Suppressor macrophage treated with lipopolysaccharide for 4 hours (primary cell): ENCODE data around the gene HOGA1.
"Not testable (repeated sequence)": the region's sequence is repeated elsewhere in the genome, so short reads cannot be mapped to it uniquely, and the experiment has no call there.

ENCODE experiments used
- DNase-seq: peaks from one replicate; pipeline ENCODE4 v3.0.0-alpha.2; 2020

The HOGA1 gene

DNA sequence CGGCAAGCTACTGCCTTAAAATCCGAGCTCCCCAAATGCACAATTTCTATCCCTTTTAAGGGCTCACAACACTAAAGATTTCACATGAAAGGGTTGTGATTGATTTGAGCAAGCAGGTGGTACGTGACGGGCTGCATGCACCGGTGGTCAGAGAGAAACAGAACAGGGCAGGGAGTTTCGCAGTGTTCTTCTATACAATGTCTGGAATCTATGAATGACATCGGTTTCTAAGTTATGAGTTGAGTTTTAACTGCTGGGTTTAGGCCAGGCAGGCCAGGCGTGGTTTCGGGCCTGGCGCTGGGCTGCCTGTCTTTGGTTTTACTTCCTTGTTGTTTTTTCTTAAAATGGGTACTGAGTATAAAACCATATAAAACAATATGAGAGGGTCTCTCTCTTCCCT is 28.6 kb upstream of the HOGA1 start:
- DNase-seq, result not testable (repeated sequence)

DNA sequence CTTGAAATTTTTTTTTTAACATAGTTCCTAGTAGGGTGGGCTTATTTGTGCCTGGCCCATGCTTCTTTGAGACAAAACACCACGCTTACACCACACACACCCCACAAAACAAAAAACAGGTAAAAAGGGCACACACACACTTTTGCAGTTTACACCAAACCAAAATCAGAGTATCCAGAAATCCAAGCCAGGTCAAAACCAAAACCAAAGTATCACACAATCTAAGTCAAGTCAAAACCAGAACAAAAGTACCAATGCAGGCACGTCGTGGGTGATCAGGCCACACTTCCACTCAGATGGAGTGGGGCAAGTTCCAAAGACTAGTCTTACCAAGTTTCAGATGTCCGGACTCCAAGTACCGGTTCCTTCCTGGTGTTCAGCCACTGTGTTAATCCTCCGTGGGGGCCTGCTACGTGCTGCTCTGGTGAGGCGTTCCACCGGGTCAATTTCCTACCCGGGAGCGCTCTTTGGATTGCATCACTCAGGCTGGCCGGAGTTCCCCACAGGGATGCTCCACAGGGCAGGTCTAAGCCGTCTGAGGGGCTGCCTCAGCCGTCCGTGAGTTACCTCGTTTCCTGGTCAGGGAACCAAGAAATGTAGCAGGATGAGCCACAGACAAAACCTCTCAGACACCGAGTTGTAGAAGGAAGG is 23.3 kb upstream of the HOGA1 start:
- DNase-seq, result not testable (repeated sequence)

DNA sequence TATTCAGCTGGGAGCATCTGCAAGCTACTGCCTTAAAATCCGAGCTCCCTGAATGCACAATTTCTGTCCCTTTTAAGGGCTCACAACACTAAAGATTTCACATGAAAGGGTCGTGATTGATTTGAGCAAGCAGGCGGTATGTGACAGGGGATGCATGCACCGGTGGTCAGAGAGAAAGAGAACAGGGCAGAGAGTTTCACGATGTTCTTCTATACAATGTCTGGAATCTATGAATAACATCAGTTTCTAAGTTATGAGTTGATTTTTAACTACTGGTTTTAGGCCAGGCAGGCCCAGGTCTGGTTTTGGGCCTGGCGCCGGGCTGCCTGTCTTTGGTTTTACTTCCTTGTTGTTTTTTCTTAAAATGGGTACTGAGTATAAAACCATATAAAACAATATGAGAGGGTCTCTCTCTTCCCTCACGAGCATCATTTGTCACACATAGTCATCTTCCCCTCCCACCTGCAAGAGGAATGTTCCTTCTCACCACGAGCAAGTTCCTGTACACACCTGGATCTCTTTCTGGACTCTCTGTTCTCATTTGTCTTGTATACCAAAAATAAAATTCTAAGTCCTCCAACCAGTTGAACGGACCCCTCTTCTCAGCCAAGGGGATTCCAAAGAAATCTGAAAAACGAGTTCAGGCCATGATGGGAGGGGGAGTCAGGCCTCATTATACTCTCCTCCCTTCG is 22.7 kb upstream of the HOGA1 start:
- not testable (repeated sequence) for DNase-seq

DNA sequence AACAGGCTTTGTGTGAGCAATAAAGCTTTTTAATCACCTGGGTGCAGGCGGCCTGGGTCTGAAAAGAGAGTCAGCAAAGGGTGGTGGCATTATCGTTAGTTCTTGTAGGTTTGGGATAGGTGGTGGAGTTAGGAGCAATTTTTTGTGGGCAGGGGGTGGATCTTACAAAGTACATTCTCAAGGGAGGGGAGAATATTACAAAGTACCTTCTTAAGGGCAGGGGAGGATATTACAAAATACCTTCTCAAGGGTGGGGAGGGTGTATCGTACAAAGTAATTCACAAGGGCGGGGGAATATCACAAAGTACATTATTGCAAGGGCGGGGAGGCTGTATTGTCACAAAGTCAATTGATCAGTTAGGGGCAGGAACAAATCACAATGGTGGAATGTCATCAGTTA is 21.9 kb upstream of the HOGA1 start:
- DNase-seq, result not testable (repeated sequence)

DNA sequence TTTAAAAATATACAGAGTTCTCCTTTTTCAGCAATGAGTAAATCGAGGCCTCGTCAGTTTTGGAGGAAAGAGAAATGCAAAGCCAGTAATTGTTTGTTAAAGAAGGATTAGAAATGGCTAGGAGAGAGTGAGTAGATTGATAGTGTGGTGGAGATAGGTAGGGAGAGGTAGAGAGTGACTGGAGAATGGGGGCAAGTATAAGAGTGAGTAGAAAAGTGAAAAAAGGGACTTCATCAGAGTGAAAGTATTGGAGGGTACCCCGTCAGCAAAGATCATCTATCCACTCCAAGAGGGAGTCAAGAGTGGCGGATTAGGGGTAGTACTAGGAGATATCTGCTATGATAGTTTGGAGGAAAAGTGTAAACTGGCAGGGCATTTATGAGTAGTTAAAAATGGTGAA is 20.9 kb upstream of the HOGA1 start:
- DNase-seq, result no peak

DNA sequence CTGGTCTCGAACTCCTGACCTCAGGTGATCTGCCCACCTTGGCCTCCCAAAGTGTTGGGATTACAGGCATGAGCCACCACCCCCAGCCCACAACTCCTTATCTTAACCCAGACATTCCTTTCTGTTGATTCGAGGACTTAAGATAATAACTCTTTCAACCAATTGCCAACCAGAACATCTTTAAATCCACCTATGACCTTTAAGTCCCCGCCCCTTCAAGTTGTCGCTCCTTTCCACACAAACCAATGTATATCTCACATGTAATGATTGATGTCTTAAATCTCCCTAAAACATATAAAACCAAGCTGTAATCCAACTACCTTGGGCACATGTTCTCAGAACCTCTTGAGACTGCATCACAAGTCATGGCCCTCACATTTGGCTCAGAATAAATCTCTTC is 19.4 kb upstream of the HOGA1 start:
- no peak for DNase-seq

DNA sequence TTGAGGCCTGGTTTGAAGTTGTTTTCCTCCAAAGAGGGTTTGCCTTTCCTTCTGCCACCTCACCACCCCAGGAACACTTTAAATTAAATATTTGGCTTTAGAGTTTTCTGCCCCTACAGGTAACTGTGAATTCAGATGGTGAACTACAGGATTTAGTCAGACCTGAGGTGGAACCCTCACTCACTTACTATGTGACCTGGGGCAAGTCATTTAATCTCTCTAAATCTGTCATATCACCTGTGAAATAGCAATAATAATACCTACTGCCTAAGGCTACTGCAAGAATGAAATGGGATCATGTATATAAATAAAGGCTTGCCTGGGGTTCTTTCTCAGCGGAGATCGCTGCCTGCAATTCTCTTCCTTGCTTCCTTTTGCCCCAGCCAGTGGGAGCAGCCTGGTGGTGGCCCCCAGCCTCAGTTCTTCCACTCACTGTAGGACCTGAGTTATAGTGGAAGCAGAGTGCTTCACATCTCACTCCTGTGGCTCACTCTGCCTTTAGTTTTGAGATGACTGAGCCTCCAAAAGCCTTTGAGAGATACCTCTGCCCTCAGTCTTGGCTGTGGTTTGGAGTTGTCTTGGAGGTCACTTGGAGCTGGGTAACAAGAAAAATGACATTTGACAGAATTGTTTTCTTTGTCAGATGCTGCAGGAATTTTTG is 17.7 kb upstream of the HOGA1 start:
- no peak for DNase-seq

DNA sequence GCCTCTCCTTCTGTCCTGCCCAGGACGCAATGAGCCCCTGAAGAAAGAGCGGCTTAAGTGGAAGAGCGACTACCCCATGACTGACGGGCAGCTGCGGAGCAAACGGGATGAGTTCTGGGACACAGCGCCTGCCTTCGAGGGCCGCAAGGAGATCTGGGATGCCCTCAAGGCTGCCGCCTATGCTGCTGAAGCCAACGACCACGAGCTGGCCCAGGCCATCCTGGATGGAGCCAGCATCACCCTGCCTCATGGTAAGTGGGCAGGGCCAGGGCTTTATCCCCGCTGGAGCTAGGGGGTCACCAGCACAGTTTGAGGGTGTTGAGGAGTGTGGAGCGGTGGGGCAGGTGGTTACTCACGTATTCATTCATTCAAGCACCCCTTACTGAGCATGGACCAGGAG is 16.3 kb upstream of the HOGA1 start:
- no peak for DNase-seq

DNA sequence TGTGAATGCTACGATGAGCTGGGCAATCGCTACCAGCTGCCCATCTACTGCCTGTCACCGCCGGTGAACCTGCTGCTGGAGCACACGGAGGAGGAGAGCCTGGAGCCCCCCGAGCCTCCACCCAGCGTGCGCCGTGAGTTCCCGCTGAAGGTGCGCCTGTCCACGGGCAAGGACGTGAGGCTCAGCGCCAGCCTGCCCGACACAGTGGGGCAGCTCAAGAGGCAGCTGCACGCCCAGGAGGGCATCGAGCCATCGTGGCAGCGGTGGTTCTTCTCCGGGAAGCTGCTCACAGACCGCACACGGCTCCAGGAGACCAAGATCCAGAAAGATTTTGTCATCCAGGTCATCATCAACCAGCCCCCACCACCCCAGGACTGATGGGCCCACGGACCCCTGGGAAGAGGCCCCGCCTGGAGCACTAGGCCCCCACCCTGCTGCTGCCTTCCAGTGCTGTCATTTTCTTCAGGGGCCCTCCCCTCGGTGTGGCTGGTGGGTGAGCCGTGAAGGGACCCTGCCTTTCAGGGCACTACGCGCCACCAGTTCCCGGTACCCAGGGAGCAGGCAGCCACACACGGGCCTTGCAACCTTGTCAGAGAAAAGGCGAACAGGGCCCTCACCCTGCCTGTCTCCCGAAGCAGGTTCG is 13.9 kb upstream of the HOGA1 start:
- DNase-seq, result no peak

DNA sequence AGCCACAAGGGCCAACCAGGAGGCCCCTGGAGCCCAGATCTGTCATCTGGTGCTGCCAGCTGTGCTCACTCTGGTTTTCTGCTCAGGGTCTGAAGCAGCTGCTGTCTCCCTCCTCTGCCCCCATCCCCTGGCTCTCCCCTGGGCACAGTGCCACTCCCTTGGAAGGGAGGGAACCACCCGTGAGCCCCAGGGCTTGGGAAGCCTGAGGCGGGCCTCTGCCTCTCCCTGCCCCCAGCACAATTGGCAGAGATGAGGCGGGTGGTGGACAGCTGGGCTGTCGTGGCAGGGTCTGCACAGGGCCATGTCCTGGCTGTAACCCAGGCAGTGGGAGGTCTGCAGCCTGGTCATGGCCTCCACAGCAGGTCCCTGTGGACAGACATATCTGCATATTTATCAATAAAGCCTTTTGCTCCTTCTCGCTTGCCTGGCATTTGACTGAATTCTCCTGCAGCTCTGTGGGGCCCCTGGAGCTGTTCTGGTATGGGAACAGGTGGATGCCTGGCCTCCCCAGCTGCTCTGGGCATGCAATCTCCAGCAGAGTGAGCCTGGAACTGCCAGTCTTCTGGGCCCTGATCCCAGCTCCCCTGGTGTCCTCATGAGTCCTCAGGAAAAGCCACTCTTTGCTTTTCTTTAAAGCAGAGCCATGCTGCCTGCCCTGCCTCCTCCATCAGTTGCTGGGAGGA is 13.3 kb upstream of the HOGA1 start:
- DNase-seq, result no peak

DNA sequence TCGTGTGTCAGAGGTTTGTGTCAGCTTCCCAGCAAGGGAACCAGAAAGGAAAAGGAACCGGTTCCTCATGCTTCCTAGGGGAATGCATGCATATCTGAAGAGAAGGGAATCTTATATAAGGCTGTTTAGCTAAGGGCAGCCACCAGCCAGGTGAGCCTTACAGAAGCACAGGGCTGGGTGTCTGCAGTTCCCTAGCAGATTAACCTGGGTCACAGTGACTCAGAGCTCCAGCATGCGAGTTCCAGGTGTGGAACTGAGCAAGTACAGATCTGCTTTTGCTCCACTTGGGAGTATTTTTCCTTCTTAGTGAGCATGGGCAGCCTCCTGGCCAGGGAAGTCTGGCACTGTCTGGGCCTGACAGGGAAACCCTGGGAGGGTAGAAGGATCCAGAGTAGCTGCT is 12.6 kb upstream of the HOGA1 start:
- DNase-seq, result no peak

DNA sequence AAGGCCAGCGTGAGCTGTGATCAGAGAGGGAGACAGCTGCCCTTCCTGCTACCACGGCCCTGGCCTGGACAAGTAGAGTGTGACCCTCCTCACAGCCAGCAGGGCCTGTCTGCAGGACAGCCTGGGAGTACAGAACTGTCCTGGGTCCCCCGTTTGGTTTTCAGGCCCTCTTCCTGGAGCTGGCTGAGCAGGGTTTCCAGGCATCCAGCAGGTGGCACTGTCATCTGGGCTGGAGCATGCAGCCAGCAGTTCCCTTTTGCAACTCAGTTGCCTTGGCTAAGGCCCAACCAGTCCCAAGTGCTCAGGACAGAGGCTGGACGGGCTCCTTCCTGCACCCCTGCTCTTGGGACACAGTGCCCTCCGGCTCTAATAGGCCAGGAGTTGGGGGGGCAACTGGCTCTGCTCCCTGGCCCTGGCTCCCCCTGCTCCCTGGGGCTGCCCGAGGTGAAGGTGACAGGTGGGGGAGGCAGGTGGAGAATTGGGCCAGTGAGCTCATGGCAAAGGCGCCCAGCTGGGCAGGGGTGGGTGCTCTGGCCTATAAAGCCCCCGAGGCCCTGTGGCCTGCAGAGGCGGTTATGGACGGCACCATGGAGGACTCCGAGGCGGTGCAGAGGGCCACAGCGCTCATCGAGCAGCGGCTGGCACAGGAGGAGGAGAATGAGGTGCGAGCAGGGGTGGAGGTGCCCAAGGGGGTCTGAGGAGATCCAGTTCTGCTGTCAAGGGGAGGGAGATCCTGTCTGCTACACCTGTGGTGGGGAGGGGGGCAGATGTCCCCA is 11.8 kb upstream of the HOGA1 start, which contains the start of gene ANKRD2:
TSS of gene ANKRD2 (plus strand) at position 566 of the 776 bp plus-strand sequence. CDS start at position 576, 10 bp downstream.
- peak; percentile 81 for DNase-seq

DNA sequence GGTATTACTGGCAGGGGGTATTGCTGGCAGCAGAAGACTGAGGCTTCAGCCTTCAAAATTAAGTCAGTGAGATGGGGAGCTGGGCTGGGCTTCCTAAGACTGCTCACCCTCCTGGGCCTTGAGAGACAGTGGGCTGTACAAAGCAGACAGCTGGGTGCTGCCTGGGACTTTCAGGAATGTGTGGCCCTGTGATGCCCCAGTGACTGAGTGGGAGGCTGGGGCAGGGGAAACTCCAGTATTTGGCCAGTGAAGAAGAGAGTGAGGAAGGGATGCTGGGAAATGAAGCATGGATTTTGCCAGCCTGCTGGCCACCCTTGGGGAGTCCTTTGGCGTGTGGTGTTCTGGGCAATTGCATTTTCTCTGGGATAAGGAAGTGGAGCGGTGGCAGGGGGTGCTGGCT is 11.2 kb upstream of the HOGA1 start:
- peak; percentile 54 for DNase-seq

DNA sequence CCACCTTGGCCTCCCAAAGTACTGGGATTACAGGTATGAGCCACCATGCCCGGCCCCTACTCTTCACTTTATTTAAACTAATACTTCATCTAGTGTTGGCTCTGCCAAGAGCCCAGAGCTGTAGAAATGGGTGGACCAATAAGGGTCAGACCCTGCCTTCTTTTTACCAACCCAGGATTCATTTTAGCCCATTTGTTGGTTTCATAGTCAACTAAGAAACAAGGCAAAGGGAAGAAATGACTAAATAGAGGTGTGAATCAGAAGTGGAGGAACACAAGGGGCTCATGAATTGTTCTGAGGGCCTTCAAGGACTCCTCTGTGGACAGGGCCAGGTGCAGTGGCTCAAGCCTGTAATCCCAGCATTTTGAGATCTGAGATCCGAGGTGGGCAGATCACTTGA is 10.5 kb upstream of the HOGA1 start:
- no peak for DNase-seq

DNA sequence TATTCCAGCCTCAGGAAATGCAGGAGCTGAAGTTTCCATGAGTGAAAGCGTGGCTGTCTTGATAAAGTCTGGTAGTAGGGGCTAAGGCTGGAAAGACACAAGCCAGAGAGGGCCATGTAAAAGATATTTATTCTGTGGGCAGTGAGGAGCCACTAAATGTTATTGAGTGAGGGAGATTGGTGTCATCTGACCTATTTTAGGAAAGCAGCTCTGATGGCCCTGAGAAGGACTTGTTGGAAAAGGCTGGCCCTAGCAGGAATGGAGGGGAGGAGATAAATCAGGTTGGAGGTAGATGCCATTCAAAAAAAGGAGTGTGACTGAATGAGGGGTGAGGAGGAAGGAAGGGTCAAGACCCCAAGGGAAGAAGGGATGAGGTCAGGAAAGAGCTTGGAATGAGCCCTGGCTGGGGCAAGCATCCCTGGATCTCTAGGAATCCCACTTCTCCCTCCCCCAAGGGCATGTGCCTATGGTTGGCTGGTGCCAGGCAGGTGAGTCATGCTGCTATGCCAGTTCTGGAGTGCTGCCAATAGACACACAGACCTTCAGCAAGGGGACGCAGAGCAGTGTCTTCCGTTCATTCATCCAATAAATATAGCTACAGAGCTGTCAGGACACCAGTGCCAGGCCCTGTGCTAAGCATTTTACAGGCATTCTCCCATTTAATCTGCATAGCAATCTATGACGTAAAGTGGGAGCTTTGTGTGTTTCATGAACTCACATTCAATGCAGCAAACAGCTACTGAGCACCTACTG is 9.6 kb upstream of the HOGA1 start:
- peak; percentile 39 for DNase-seq

DNA sequence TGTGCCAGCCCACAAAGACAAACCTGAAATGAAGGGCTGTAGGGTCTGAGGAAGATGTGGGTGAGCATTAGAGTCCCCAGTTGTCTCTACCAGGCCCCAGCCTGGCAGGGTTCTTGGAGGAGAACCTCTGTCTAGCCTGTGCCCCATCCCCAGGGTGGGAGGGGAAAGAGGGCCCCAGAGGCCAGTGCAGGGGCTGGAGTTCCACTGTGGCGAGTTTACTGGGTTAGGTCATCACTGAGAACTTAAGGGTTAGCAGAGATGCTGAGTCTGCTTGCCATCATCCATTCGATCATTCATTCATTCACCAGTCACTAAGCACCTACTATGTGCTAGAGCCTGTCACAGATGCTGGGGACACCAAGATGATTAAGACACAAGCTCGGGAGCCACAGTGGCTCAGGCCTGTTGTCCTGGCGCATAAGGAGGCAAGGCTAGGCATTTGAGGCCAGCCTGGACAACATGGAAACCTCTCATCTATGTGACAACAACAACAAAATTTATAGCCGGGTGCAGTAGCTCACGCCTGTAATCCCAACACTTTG is 9.0 kb upstream of the HOGA1 start:
- DNase-seq, result no peak

DNA sequence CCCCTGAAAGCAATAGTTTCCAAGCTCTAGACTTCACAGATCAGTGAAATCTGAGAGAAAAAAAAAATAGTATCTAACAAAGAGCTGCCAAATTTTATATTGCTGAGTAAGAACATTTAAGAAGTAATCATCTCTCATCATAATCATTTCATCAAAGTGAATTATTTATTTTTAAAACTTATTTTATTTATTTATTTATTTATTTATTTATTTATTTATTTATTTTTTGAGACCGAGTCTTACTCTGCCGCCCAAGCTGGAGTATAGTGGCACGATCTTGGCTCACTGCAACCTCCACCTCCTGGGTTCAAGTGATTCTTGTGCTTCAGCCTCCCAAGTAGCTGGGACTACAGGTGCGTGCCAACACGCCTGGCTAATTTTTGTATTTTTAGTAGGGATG is 7.7 kb upstream of the HOGA1 start:
- DNase-seq, result not testable (repeated sequence)

DNA sequence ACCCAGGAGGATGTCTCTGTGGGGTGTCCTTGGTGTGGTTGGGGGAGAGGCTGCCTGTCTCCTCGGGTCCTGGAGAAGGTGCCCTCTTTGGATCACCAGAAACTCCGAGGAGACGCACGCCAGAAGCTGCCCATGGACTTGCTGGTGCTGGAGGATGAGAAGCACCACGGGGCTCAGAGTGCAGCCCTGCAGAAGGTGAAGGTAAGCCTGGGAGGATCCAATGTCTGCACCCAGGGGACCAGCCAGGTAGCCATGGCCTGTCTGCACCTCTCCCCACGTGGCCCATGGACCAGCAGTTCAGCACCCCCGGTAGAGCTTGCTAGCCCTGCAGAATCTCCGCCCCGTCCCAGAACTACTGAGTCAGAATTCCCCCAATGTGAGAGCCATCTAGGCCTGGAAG is 6.5 kb upstream of the HOGA1 start:
- DNase-seq, result no peak

DNA sequence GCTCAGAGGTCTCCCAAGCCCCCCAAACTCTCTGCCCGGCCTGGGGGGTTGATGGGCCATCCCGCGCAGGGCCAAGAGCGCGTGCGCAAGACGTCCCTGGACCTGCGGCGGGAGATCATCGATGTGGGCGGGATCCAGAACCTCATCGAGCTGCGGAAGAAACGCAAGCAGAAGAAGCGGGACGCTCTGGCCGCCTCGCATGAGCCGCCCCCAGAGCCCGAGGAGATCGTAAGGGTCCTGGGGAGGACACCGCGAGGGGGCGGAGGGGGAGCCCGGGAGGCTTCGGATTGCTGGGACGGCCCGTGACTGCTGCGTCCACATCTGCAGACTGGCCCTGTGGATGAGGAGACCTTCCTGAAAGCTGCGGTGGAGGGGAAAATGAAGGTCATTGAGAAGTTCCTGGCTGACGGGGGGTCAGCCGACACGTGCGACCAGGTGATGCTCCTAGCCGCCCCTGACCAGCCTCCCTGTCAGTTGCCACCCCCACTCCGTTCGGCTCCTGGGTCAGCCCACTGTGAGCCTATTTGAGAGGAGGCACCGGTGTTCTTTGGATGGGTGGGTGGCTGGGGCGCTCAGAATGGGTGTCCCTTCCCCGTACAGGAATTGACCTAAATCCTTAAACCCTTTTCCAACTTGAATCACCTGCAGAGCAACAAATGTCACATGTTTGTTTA is 5.9 kb upstream of the HOGA1 start:
- no peak for DNase-seq
